ENCODE data around the gene ASB4.
A peak's percentile ranks its signal among the peaks of the same experiment; 100 is the strongest.

ASB4 gene

DNA sequence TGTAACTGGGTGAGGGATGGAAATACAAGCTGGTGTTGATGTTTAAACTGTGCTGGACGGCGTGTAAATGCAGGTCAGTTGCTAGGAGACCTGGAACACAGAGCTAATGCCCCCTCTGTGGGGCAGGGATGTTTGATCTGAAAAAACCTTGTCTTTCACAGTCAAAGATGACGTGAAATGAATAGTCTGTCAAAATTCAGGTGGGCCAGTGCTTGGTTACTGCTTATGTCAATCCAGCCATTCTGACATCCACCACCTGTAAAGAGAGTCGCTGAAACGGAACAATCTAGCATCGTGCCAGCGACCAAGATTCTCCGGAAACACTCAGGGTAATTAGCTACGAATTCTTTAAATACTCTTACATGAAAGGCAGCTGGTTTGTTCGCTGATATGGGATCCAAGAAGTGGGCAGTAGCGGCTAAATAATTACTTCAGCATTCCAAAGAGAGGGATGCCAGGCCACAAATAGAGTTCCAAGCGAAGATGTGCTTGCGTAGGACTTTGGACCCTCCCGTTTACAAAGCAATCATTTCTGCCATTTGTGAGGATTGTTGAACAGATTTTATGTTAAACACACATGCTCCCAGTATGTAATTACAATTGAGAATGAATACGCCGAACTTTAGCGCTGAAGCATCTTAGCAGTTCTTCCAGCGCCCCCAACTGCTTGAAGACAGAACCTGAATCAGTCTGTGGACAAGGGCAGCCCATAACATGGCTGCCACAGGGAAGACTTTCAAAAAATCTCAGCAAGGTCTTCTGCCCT, 7.3 kb upstream of the ASB4 start:
- no peaks in the 10 kb centered on the region for H3K9me3 ChIP-seq (ENCODE audit: control insufficient read depth, low read length)
- H3K27me3 ChIP-seq (ENCODE audit: control insufficient read depth, insufficient read depth, low read length, poor library complexity, severe bottlenecking): no peaks in the 10 kb centered on the region
- peak overlapping the region; percentile 47 for H3K27ac ChIP-seq (ENCODE audit: insufficient read depth, low read depth, low read length, poor library complexity, severe bottlenecking)
- no peaks in the 10 kb centered on the region for H3K36me3 ChIP-seq (ENCODE audit: control insufficient read depth, insufficient read depth, low read length)
- H3K4me1 ChIP-seq (ENCODE audit: control insufficient read depth, insufficient read depth, low read length): peaks cover 10% of the 10 kb centered on the region
- H3K4me3 ChIP-seq (ENCODE audit: insufficient read depth, low read depth, low read length): no peak overlapping the region
- 86 to 87% methylated on average over 18 of the region's 18 CpGs for WGBS, 2 experiments

DNA sequence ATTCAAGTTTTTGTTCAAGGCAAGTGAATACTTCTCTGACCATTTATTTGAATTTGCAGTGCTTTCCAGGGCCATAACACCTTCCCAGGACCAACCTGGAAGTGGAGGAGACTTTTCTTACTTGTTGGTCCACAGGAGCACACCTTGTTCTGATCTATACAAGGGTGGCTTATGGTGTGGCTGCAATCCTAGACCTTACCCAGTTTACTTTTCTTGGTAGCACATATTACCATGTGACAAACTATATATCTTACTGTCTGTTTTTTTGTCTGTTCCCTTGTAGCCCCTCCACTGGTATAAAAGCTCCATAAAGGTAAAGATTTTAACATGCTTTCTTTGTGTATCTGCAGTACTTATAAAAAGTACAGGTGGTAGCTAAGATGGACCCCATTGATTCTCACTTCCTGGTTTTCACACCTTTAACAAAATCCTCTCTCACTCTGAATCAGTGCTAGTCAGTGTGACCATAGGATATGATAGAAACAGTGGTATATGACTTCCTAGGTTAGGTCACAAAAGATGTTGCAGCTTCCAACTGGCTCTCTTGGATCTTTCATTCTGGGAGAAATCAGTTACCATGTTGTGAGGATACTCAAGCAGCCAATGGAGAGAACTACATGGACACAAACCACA, 5.6 kb upstream of the ASB4 start:
- Histone ChIP-seq H3K36me3 (ENCODE audit: control insufficient read depth, insufficient read depth, low read length) (no peaks in the 10 kb centered on the region), H3K9me3 (ENCODE audit: control insufficient read depth, low read length) (no peaks in the 10 kb centered on the region), H3K4me1 (ENCODE audit: control insufficient read depth, insufficient read depth, low read length) (peaks cover 6% of the 10 kb centered on the region), H3K4me3 (ENCODE audit: insufficient read depth, low read depth, low read length) (no peak overlapping the region), H3K27me3 (ENCODE audit: control insufficient read depth, insufficient read depth, low read length, poor library complexity, severe bottlenecking) (no peaks in the 10 kb centered on the region), H3K27ac (ENCODE audit: insufficient read depth, low read depth, low read length, poor library complexity, severe bottlenecking) (no peak overlapping the region)

DNA sequence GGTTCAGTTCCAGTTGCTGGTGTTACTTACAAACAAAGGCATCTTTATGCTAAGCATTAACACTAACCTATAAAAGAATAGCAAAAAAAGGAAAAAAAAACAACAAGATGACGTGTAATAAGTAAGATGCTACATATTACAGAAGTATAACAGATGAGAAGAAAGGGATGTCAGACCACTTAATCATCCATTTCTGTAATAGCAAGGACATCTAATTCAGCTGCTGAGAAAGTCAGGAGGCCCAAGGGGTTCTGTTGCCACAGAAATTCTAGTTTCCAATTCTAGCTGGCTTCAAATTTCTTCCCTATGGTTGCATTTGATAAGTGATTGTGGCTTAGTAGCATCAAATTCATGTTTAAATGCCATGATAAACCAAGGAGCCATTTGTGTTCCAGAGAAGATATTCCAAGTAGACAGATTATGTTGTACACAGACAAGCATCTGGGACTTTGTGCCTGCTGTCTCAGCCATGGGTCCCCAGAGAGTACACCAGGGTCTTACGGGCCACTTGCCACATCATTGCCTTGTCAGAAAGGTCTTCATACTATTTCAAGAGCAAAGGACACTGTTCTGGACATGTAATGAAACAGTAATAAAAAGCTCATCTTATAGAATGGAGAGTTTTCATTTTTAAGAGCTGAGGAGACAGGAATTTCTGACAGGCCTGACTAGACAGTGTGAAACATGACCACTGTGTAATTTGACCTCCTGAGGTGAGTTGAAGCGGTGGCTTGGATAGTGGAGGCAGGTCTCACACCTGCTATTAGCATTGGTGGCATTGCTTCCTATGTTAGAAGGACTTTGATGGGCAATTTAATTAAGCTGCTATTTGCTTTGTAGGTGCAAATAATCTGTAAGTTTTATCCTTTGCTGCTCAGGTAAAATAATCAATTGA, 4.2 kb upstream of the ASB4 start:
- H3K27ac ChIP-seq (ENCODE audit: insufficient read depth, low read depth, low read length, poor library complexity, severe bottlenecking): no peak overlapping the region
- no peaks in the 10 kb centered on the region for H3K36me3 ChIP-seq (ENCODE audit: control insufficient read depth, insufficient read depth, low read length)
- 95 to 97% methylated on average over 2 to 3 of the region's 3 CpGs for WGBS, 2 experiments
- H3K4me3 ChIP-seq (ENCODE audit: insufficient read depth, low read depth, low read length): no peak overlapping the region
- H3K4me1 ChIP-seq (ENCODE audit: control insufficient read depth, insufficient read depth, low read length): peaks cover 3% of the 10 kb centered on the region
- no peaks in the 10 kb centered on the region for H3K9me3 ChIP-seq (ENCODE audit: control insufficient read depth, low read length)
- H3K27me3 ChIP-seq (ENCODE audit: control insufficient read depth, insufficient read depth, low read length, poor library complexity, severe bottlenecking): no peaks in the 10 kb centered on the region

DNA sequence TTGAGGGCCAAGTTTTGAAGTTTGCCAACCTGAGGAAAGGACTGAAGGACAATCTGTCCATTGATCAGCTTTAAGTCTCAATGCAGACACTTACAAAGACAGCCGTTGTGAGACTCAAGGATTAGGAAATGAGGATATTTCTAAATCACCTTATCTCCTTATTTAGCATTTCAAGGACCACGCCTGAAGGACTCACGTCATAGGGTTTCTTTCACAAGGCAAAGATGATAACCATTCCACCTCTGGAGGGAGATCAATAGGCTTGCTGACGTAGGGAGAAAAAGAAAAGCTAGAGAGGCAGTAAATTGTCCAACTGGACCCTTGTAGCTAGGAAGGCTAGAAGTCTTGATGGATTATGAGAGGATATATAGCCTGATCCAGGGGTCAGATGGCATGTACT, 3.3 kb upstream of the ASB4 start:
- Histone ChIP-seq H3K27ac (ENCODE audit: insufficient read depth, low read depth, low read length, poor library complexity, severe bottlenecking) (no peak overlapping the region), H3K4me1 (ENCODE audit: control insufficient read depth, insufficient read depth, low read length) (no peaks in the 10 kb centered on the region), H3K27me3 (ENCODE audit: control insufficient read depth, insufficient read depth, low read length, poor library complexity, severe bottlenecking) (no peaks in the 10 kb centered on the region), H3K4me3 (ENCODE audit: insufficient read depth, low read depth, low read length) (no peak overlapping the region), H3K9me3 (ENCODE audit: control insufficient read depth, low read length) (no peaks in the 10 kb centered on the region), H3K36me3 (ENCODE audit: control insufficient read depth, insufficient read depth, low read length) (no peaks in the 10 kb centered on the region)
- 96 to 97% methylated on average over 4 of the region's 4 CpGs for WGBS, 2 experiments

DNA sequence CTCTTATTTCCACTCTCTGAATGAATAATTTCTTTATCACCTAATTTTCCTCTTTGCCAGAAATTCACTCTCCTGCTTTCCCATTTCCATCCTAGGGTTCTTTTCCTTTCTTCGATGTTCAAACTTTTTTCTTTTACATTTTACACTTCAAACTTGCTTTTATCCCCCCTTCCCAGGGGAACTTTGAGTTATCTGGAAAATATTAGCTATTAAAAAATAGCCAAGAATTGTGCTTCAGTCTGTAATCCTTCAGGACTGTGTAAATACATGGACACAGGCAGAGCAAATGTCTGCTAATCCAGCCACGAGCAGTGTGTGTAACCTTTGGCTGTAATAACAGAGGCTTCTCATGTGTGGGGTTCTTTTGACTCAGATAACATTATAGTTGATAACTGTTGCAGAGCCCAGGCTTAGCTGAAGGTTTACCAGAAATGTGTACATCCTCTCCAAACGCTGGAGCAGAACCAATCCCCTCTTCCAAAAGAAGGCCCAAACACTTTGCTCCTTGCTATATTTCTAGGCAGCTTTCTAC, 4.6 kb downstream of the ASB4 start:
- 89 to 95% methylated on average over 3 of the region's 3 CpGs for WGBS, 2 experiments

DNA sequence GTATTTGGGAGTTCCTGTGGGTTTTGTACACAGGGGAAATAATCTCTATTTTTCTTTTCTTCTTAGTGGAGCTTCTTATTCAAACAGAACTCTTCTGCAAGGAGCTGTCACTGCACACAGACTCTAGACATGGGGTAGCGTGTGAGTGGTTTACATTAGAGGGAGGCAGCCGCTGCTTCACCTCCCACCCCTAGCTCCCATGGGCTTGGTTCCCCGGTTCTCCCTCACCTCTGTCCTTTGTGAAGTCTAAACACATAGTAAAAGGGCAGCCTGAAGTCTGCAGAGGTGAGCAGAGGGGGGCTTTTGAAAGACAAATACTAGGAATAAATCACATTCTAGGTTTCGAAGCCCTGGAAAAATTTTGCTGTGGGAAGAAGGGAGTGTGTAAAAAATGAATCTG, 5.5 kb downstream of the ASB4 start:
- WGBS, 2 experiments: 78 to 81% methylated on average over 4 of the region's 4 CpGs
- Histone ChIP-seq H3K4me3 (ENCODE audit: insufficient read depth, low read depth, low read length) (no peak overlapping the region), H3K4me1 (ENCODE audit: control insufficient read depth, insufficient read depth, low read length) (no peaks in the 10 kb centered on the region), H3K9me3 (ENCODE audit: control insufficient read depth, low read length) (no peaks in the 10 kb centered on the region), H3K36me3 (ENCODE audit: control insufficient read depth, insufficient read depth, low read length) (no peaks in the 10 kb centered on the region), H3K27ac (ENCODE audit: insufficient read depth, low read depth, low read length, poor library complexity, severe bottlenecking) (no peak overlapping the region), H3K27me3 (ENCODE audit: control insufficient read depth, insufficient read depth, low read length, poor library complexity, severe bottlenecking) (no peaks in the 10 kb centered on the region)

More for the DNA sequence above, 4.6 kb downstream of the ASB4 start:
- H3K4me3 ChIP-seq (ENCODE audit: insufficient read depth, low read depth, low read length): no peak overlapping the region
- no peaks in the 10 kb centered on the region for H3K9me3 ChIP-seq (ENCODE audit: control insufficient read depth, low read length)
- no peaks in the 10 kb centered on the region for H3K27me3 ChIP-seq (ENCODE audit: control insufficient read depth, insufficient read depth, low read length, poor library complexity, severe bottlenecking)
- no peak overlapping the region for H3K27ac ChIP-seq (ENCODE audit: insufficient read depth, low read depth, low read length, poor library complexity, severe bottlenecking)
- no peaks in the 10 kb centered on the region for H3K4me1 ChIP-seq (ENCODE audit: control insufficient read depth, insufficient read depth, low read length)
- no peaks in the 10 kb centered on the region for H3K36me3 ChIP-seq (ENCODE audit: control insufficient read depth, insufficient read depth, low read length)

DNA sequence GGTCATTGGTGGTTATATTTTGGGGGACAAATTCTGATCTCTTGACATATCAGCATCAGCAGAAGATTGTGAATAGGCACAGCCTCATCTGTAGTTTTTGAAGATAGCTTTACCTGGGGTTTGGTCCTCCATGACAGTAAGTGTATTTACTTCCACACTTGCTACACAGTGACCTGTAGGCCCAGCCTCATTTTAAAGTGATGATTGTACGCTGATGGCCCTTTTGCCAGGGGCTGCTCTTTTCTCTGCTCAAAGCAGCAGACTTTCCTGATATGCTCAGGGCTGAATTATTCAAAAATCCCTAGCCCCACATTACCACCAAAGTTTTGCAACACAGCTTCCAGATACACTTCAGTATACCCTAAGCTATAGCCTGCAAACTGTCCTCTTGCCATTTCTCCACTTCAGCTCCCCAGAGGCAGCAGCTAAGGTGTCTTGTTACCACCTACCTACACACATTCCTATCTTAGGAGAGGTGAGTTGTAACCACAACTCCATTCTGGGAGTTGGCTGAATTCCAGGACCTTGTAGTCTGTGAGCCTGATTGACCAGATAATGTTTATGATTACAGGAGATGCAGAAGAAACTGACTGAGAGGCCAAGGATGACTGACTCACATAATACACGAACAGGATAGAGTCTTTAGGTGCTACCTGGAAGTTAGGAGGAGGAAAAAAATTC, 6.0 kb downstream of the ASB4 start:
- Histone ChIP-seq H3K4me3 (ENCODE audit: insufficient read depth, low read depth, low read length) (no peak overlapping the region), H3K4me1 (ENCODE audit: control insufficient read depth, insufficient read depth, low read length) (no peaks in the 10 kb centered on the region), H3K36me3 (ENCODE audit: control insufficient read depth, insufficient read depth, low read length) (no peaks in the 10 kb centered on the region), H3K27ac (ENCODE audit: insufficient read depth, low read depth, low read length, poor library complexity, severe bottlenecking) (no peak overlapping the region), H3K27me3 (ENCODE audit: control insufficient read depth, insufficient read depth, low read length, poor library complexity, severe bottlenecking) (no peaks in the 10 kb centered on the region), H3K9me3 (ENCODE audit: control insufficient read depth, low read length) (no peaks in the 10 kb centered on the region)
- 87 to 96% methylated on average over 2 of the region's 2 CpGs for WGBS, 2 experiments

DNA sequence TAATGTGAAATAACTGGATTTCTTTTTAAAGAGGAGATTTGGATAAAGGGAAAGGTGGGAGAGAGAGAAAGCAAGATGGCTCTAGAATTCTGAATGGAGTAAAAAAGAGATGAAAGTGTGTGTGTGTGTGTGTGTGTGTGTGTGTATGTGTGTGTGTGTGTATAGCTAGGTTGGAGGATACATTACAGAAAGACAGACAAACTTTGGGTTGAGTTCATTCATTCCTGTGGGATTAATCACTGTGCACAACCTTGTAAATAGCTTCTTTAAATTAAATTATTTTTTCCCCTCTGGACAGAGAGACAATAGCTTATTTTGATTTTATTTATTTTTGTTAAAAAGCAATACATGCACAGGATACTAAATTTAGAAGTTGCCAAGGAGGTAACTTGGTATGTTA, 7.5 kb downstream of the ASB4 start:
- Histone ChIP-seq H3K4me1 (ENCODE audit: control insufficient read depth, insufficient read depth, low read length) (no peaks in the 10 kb centered on the region), H3K27me3 (ENCODE audit: control insufficient read depth, insufficient read depth, low read length, poor library complexity, severe bottlenecking) (no peaks in the 10 kb centered on the region), H3K27ac (ENCODE audit: insufficient read depth, low read depth, low read length, poor library complexity, severe bottlenecking) (no peak overlapping the region), H3K9me3 (ENCODE audit: control insufficient read depth, low read length) (no peaks in the 10 kb centered on the region), H3K36me3 (ENCODE audit: control insufficient read depth, insufficient read depth, low read length) (no peaks in the 10 kb centered on the region), H3K4me3 (ENCODE audit: insufficient read depth, low read depth, low read length) (no peak overlapping the region)

DNA sequence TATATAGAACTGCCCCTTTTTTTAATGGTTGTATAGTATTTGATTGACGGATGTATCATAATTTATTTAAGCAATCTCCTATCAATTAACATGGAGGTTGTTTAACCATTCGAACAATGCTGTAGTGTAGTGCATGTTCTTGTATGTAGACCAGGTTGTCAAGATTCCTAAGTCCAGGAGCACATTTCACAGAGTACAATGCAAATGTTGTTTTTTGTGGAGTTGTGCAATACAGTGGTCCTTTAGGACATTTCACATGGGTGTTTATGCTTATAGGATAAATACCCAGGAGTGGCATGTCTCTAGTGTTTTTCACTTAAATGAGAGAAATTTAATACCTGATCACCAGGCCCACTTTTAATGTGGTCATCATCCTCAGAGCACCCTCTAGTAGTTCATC, 8.1 kb downstream of the ASB4 start:
- H3K27ac ChIP-seq (ENCODE audit: insufficient read depth, low read depth, low read length, poor library complexity, severe bottlenecking): no peak overlapping the region
- no peak overlapping the region for H3K4me3 ChIP-seq (ENCODE audit: insufficient read depth, low read depth, low read length)
- H3K4me1 ChIP-seq (ENCODE audit: control insufficient read depth, insufficient read depth, low read length): no peaks in the 10 kb centered on the region
- H3K36me3 ChIP-seq (ENCODE audit: control insufficient read depth, insufficient read depth, low read length): no peaks in the 10 kb centered on the region
- WGBS, 2 experiments: 92 to 96% methylated on average over 1 of the region's 2 CpGs
- no peaks in the 10 kb centered on the region for H3K27me3 ChIP-seq (ENCODE audit: control insufficient read depth, insufficient read depth, low read length, poor library complexity, severe bottlenecking)
- H3K9me3 ChIP-seq (ENCODE audit: control insufficient read depth, low read length): no peaks in the 10 kb centered on the region
